ENCODE data around the gene DAPK1.

DAPK1 gene

DNA sequence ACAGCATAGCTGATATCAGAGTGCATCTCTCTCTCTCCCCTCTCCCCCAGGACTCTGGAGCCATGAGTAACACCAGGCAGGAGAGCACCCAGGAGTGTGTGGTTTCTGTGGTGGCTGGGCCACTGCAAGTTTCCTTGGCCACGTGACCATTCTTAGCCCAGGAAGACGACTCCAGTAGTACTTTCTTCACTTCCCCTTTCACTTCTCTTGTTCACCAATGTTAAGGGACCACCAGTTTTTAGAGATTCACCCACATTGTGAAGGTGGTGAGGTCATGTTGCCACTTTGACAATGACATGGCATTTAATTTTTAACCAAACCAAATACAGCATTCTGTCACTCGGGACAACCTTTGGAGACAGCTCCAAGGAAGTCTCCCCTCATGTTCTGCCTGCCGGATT is 17.9 kb upstream of the DAPK1 start:
- Histone ChIP-seq H3K4me1 (ENCODE audit: low read depth, poor library complexity, severe bottlenecking) (peaks cover 8% of the 10 kb centered on the region), H4K20me1 (ENCODE audit: insufficient read depth) (no peaks in the 10 kb centered on the region), H2AFZ (ENCODE audit: low read depth) (no peak overlapping the region; the same call in 1 of the 2 replicates), H3K27ac (no peak overlapping the region), H3K4me2 (peak overlapping the region; percentile 25; the same call in 1 of the 2 replicates), H3K36me3 (ENCODE audit: insufficient read depth) (no peaks in the 10 kb centered on the region), H3K9ac (no peak overlapping the region), H3K79me2 (ENCODE audit: insufficient read depth, low read depth) (no peaks in the 10 kb centered on the region), H3K27me3 (ENCODE audit: insufficient read depth, low read depth) (no peaks in the 10 kb centered on the region), H3K4me3 (IDR thresholded peaks at IDR 0.05; ENCODE audit: insufficient read depth, low read depth, low read length) (no peak overlapping the region)
- TF ChIP-seq, protein P1, sequence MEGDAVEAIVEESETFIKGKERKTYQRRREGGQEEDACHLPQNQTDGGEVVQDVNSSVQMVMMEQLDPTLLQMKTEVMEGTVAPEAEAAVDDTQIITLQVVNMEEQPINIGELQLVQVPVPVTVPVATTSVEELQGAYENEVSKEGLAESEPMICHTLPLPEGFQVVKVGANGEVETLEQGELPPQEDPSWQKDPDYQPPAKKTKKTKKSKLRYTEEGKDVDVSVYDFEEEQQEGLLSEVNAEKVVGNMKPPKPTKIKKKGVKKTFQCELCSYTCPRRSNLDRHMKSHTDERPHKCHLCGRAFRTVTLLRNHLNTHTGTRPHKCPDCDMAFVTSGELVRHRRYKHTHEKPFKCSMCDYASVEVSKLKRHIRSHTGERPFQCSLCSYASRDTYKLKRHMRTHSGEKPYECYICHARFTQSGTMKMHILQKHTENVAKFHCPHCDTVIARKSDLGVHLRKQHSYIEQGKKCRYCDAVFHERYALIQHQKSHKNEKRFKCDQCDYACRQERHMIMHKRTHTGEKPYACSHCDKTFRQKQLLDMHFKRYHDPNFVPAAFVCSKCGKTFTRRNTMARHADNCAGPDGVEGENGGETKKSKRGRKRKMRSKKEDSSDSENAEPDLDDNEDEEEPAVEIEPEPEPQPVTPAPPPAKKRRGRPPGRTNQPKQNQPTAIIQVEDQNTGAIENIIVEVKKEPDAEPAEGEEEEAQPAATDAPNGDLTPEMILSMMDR (conservative IDR thresholded peaks at IDR 0.05; ENCODE audit: low read depth, low read length): no peak

DNA sequence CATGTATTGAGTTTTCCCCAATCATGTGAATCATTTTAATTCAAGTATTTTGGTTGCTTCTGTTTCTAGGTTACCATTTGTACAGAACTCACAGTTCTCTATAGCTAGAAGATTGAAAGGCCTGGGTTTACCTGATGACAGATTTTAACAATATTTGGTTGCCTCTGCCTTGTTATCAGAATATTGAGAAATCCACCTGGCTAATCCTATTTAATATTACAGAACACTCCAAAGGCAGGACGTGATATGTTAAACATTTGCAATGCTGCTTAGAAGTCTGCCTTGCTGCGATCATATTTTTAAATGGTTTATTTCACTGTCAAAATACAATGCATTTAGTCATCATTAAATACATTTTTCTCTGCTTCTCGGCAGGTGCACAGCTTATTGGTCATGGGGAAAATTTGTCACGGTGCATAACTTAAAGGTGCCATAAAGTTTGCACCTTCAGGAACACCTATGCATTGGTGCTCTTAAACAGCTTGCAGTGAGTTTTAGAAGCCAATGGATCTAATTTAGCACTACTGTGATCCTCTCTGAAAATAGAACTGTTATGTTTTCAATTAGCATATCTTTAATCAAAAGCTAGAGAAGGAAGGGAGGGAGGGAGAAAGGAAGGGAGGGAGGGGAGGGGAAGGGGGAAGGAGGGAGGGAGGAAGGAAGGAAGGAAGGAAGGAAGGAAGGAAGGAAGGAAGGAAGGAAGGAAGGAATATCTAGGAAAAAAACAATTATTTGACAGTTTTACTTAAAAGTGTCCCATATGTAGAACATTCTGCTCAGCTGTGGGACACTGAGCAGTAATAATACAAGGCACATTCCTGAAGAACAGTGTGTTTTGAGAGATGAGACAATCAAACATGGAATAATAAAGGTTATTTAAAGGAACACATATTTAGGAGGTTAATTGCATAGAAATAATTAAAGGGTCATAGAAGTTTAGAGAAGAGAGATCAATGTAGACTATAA is 15.5 kb upstream of the DAPK1 start:
- Histone ChIP-seq H3K79me2 (ENCODE audit: insufficient read depth, low read depth) (no peaks in the 10 kb centered on the region), H3K4me3 (IDR thresholded peaks at IDR 0.05; ENCODE audit: insufficient read depth, low read depth, low read length) (no peak overlapping the region), H3K27me3 (ENCODE audit: insufficient read depth, low read depth) (no peaks in the 10 kb centered on the region), H3K4me2 (no peak overlapping the region), H4K20me1 (ENCODE audit: insufficient read depth) (no peaks in the 10 kb centered on the region), H2AFZ (ENCODE audit: low read depth) (no peak overlapping the region), H3K36me3 (ENCODE audit: insufficient read depth) (no peaks in the 10 kb centered on the region), H3K9ac (no peak overlapping the region), H3K27ac (no peak overlapping the region), H3K4me1 (ENCODE audit: low read depth, poor library complexity, severe bottlenecking) (peaks cover 8% of the 10 kb centered on the region)
- TF ChIP-seq, protein P1 (conservative IDR thresholded peaks at IDR 0.05; ENCODE audit: low read depth, low read length): no peak

DNA sequence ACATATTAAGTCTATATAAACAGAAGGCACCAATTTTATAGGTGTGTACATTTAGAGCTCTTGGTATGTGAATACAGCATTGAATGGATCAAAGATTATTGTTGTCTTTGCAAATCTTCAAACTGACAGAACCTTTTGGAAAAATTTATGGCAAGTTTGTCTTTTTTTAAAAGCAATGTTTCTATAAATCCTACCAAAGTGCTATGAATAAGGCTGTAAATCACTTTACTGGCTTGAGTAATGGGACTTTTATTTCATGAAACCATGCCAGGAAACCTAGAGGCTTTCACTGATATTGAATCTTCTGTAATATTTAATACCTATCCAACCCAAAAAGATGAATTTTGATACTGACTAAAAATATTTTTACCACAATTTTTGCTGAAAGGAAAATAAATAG is 7.4 kb upstream of the DAPK1 start:
- H3K4me3 ChIP-seq (IDR thresholded peaks at IDR 0.05; ENCODE audit: insufficient read depth, low read depth, low read length): no peak overlapping the region

DNA sequence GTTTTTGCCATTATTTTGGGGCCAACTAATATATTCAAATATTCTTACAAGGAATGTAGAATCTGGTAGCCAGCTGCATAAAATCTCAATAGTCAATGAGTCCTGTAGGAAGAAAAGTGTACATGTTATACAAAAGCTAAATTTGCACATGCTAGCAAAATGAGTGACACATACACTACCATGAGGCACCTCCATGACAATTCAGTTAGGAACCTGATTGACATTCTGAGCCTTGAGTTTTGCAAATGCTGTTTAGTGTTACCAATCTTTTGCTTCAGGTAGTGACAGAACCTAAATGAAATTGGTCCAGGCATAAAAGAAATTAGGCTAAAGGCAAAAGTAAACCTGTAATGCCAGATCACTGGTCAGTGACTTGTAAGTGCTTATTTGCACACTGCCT is 6.8 kb upstream of the DAPK1 start:
- Histone ChIP-seq H3K79me2 (ENCODE audit: insufficient read depth, low read depth) (no peaks in the 10 kb centered on the region), H4K20me1 (ENCODE audit: insufficient read depth) (no peaks in the 10 kb centered on the region), H3K9ac (no peak overlapping the region), H2AFZ (ENCODE audit: low read depth) (no peak overlapping the region), H3K27ac (no peak overlapping the region), H3K4me2 (no peak overlapping the region), H3K4me1 (ENCODE audit: low read depth, poor library complexity, severe bottlenecking) (peaks cover 29% of the 10 kb centered on the region), H3K36me3 (ENCODE audit: insufficient read depth) (no peaks in the 10 kb centered on the region), H3K27me3 (ENCODE audit: insufficient read depth, low read depth) (no peaks in the 10 kb centered on the region), H3K4me3 (IDR thresholded peaks at IDR 0.05; ENCODE audit: insufficient read depth, low read depth, low read length) (no peak overlapping the region)
- TF ChIP-seq, protein P1 (conservative IDR thresholded peaks at IDR 0.05; ENCODE audit: low read depth, low read length): no peak

More for the DNA sequence above, 7.4 kb upstream of the DAPK1 start:
- Histone ChIP-seq H3K79me2 (ENCODE audit: insufficient read depth, low read depth) (no peaks in the 10 kb centered on the region), H2AFZ (ENCODE audit: low read depth) (no peak overlapping the region), H3K27ac (no peak overlapping the region), H3K27me3 (ENCODE audit: insufficient read depth, low read depth) (no peaks in the 10 kb centered on the region), H3K36me3 (ENCODE audit: insufficient read depth) (no peaks in the 10 kb centered on the region), H3K4me1 (ENCODE audit: low read depth, poor library complexity, severe bottlenecking) (peaks cover 22% of the 10 kb centered on the region), H3K4me2 (no peak overlapping the region), H3K9ac (no peak overlapping the region), H4K20me1 (ENCODE audit: insufficient read depth) (no peaks in the 10 kb centered on the region)
- TF ChIP-seq, protein P1 (conservative IDR thresholded peaks at IDR 0.05; ENCODE audit: low read depth, low read length): no peak
